Pancreas (tissue), 10 donors: ENCODE data around the gene CUL7. TPM values are rescaled to one million over a fixed set of nuclear protein-coding genes. Genes with fewer than 3 reads are reported as not detected.

Experiments used
- ATAC-seq, 4 donors: fragments of 200-7000 bp; cut with Tn5 transposase; one replicate each; pipeline versions ENCODE4 v1.8.0 to v1.9.1; 2020; ENCODE audit warnings: mild to moderate bottlenecking in 4 of 4, moderate library complexity in 4 of 4
- DNase-seq, 6 donors: peaks; one replicate each; pipeline ENCODE4 v3.0.0-alpha.2; 2020
- FAIRE-seq: peaks from 2 replicates; lab custom pipeline; 2012; peaks lifted over from hg19 to GRCh38; lab: Jason Lieb, UNC
- H3K27ac ChIP-seq, 4 donors: fragments of 200-600 bp; sonication (generic); 1 replicate in 3 of 4; 2 replicates in 1 of 4; pipeline versions ENCODE4 v1.5.0 to v1.8.0; 2020
- H3K27me3 ChIP-seq, 4 donors: fragments of 200-600 bp; one replicate each; pipeline ENCODE4 v1.8.0; 2021
- H3K36me3 ChIP-seq, 3 donors: fragments of 200-600 bp; sonication (generic) in 1 of 3; one replicate each; pipeline versions ENCODE4 v1.5.0 to v1.8.0; 2020 to 2021
- H3K4me1 ChIP-seq, 3 donors: fragments of 200-600 bp; one replicate each; pipeline ENCODE4 v1.8.0; 2021
- H3K4me3 ChIP-seq, 4 donors: fragments of 200-600 bp; sonication (generic) in 2 of 4; one replicate each; pipeline versions ENCODE4 v1.5.0 to v1.8.0; 2020 to 2021
- H3K9me3 ChIP-seq, 4 donors: fragments of 200-600 bp; one replicate each; pipeline ENCODE4 v1.8.0; 2021
- CTCF ChIP-seq, 4 donors: fragments of 200-600 bp; sonication (generic) in 3 of 4; IDR thresholded peaks; one replicate each; pipeline versions ENCODE4 v1.5.0 to v1.8.0; 2021; ENCODE audit warnings: antibody characterized with exemption in 4 of 4
- WGBS, 2 donors: extraction: QIAGEN DNeasy Blood & Tissue Kit; methylation state at CpG; one replicate each; pipeline ENCODE4 v1.1.7; 2013; 5-methylcytosine and 5-hydroxymethylcytosine counted together
- intact Hi-C, 3 donors: fragments of 100-400 bp; cut with DNase I; formaldehyde crosslinking; loops; one replicate each; pipeline versions ENCODE4 v1.11.1 to v1.14.2; 2022
- polyA plus RNA-seq, 2 donors: library from polyadenylated mRNA; stranded (reverse); fragments of 200-250 nt; gene quantifications; one replicate each; pipeline ENCODE4 v1.2.3, GENCODE V29; 2013
- total RNA-seq, 6 donors: library from RNA; stranded (reverse); fragmentation: NEBNext Ultra II Directional in 4 of 6; extraction: Animal tissue kit (Norgen Biotek cat#: 25700) in 4 of 6; gene quantifications; one replicate each; pipeline versions ENCODE4 v1.2.1 to v1.2.4, GENCODE V29; 2021 to 2023
- donor health status: healthy with polysubstance abuse.
- donor health status: DM: no; HTN: no; CAD: no; lungs with moderate emphysema.
- donor health status: DM: no; HTN: no; CAD: no.
- donor health status: control.
- donor health status: control.
- donor health status: Bipolar disorder and iron deficiency.
- donor health status: DM: yes; HTN: yes; CAD: no.
- donor health status: DM: no; HTN: no; CAD: no.
- donor health status: DM: no; HTN: no; CAD: no.
- donor health status: DM: yes; HTN: yes; CAD: no.

CUL7 gene
- total and polyA plus RNA-seq, 8 donors, result 8.6 to 21.4 (median 13.9) TPM

- H3K27me3 ChIP-seq, result no peaks in the 10 kb centered on the region
- FAIRE-seq (no peak), ATAC-seq (no peak), DNase-seq (peak in 1 of 6 donors; percentile 5)
- no peak overlapping the region for H3K4me3 ChIP-seq
- no peaks in the 10 kb centered on the region for H3K9me3 ChIP-seq
- no peak overlapping the region for H3K27ac ChIP-seq
- 91 to 97% methylated on average over 5 of the region's 5 CpGs for WGBS, 2 donors
- peaks cover 0 to 13% (median 3%) of the 10 kb centered on the region in 3 donors for H3K4me1 ChIP-seq
- intact Hi-C loops, result no loop called here
- H3K36me3 ChIP-seq, result peaks cover 8 to 53% (median 17%) of the 10 kb centered on the region in 3 donors
- no peak for TF ChIP-seq CTCF (IDR thresholded peaks at IDR 0.05)
Observed at GRCh38 chr6:43026365-43026764, 27.3 kb downstream of the CUL7 start.

- Histone ChIP-seq H3K4me1 (peaks cover 0 to 16% (median 3%) of the 10 kb centered on the region in 3 donors), H3K27me3 (no peaks in the 10 kb centered on the region), H3K36me3 (peaks cover 8 to 44% (median 17%) of the 10 kb centered on the region in 3 donors), H3K9me3 (no peaks in the 10 kb centered on the region), H3K4me3 (no peak overlapping the region), H3K27ac (no peak overlapping the region)
- intact Hi-C loops, result no loop called here
- no peak for ATAC-seq
- FAIRE-seq, result no peak
- DNase-seq, result no peak
- 75 to 80% methylated on average over 2 of the region's 2 CpGs for WGBS, 2 donors
- TF ChIP-seq CTCF (IDR thresholded peaks at IDR 0.05), result no peak
Observed at GRCh38 chr6:43024436-43024835, 29.2 kb downstream of the CUL7 start.

DNA sequence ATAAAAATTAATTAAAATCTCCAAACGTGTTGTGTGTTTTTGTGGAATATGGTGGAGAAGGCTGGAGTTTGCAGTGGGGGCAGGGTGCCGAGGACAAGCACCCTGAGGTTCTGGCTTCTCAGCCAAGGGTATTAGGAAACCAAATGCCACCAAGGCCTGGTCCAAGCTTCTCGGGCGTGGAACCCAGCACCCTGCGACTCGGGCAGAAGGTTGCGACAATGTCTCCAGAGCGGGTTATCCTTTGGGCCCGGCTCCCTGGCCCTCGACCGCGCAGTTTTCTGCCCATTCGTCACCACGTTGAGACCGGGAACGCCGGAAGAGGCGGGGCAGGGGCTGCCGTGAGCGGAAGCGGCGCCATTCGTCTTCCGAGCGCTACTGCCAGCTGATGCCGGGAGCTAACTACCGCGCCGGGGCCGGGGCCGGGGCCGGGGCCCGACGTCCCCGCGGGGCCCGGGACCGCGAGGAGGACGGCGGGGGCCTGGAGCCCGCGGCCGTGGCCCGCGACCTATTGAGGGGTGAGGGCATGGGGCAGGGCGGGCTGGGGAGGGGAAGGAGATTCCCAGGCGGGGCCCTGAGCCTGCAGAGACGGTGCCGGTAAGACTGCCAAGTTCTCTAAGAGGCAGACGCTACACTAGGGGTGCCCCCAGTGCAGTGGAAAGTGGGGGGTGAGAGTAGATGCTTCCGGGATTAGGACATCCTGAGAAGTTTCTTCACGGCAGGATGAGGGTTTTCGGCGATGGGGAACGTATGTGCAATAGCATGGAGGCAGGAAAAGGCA, 32.2 kb downstream of the CUL7 start, which contains the start of gene RRP36:
RRP36 (plus strand) TSS at position 354 of the 778 bp plus-strand sequence; CDS start at position 386, 32 bp downstream.
- no peaks in the 10 kb centered on the region for H3K27me3 ChIP-seq
- peak within 1 kb of the TSS; percentile 64 to 79 (median 70) for H3K27ac ChIP-seq
- DNase-seq (peak; percentile 76 to 94 (median 80)), FAIRE-seq (no peak), ATAC-seq (peak; percentile 92 to 97 (median 94))
- H3K4me1 ChIP-seq, result peaks cover 0 to 16% (median 3%) of the 10 kb centered on the region in 3 donors
- peaks cover 0 to 24% (median 8%) of the 10 kb centered on the region in 3 donors for H3K36me3 ChIP-seq
- TF ChIP-seq CTCF (IDR thresholded peaks at IDR 0.05), result no peak
- 0 to 1% methylated on average over 47 to 56 of the region's 56 CpGs for WGBS, 2 donors
- intact Hi-C loops, result no loop called here
- peak within 1 kb of the TSS; percentile 60 to 96 (median 86) for H3K4me3 ChIP-seq
- no peaks in the 10 kb centered on the region for H3K9me3 ChIP-seq

- Histone ChIP-seq H3K9me3 (no peaks in the 10 kb centered on the region), H3K4me1 (peaks cover 0 to 21% (median 3%) of the 10 kb centered on the region in 3 donors), H3K4me3 (peak overlapping the region in 3 of 4 donors; percentile 60 to 96 (median 81)), H3K36me3 (peaks cover 0 to 18% (median 6%) of the 10 kb centered on the region in 3 donors), H3K27me3 (no peaks in the 10 kb centered on the region), H3K27ac (peak overlapping the region; percentile 64 to 79 (median 70))
- FAIRE-seq, result no peak
- DNase-seq, result peak in 1 of 6 donors; percentile 49
- intact Hi-C loops, result no loop called here
- TF ChIP-seq CTCF (IDR thresholded peaks at IDR 0.05), result no peak
- whole genome bisulfite sequencing, 2 donors, result 40 to 52% methylated on average over 5 of the region's 5 CpGs
- peak; percentile 9 to 31 (median 20) for ATAC-seq
Observed at GRCh38 chr6:43020847-43021246, 32.8 kb downstream of the CUL7 start.
